ENCODE data around the gene TWIST1.

The TWIST1 gene

GRCh38 chr7:19117091-19117869 is at the start of gene TWIST1:
Gene TWIST1, minus strand, starts transcription at chr7:19117636. Its CDS starts 315 bp downstream, at chr7:19117321.
- H3K9me3 Mint-ChIP-seq, result no peaks in the 10 kb centered on the region
- H3K4me3 Mint-ChIP-seq, result no peak within 1 kb of the TSS
- H3K4me1 Mint-ChIP-seq, result peaks cover 4% of the 10 kb centered on the region
- no peak within 1 kb of the TSS for H3K27ac Mint-ChIP-seq
- H3K36me3 Mint-ChIP-seq, result no peaks in the 10 kb centered on the region
- H3K27me3 Mint-ChIP-seq, result peaks cover 33% of the 10 kb centered on the region

GRCh38 chr7:19161671-19162070 is 44.2 kb upstream of the TWIST1 start:
- Mint-ChIP-seq H3K27me3 (no peaks in the 10 kb centered on the region), H3K27ac (no peak overlapping the region), H3K4me3 (no peak overlapping the region), H3K4me1 (no peaks in the 10 kb centered on the region), H3K9me3 (peaks cover 5% of the 10 kb centered on the region), H3K36me3 (no peaks in the 10 kb centered on the region)

GRCh38 chr7:19146699-19147098 is 29.3 kb upstream of the TWIST1 start:
- Mint-ChIP-seq H3K4me3 (no peak overlapping the region), H3K4me1 (no peaks in the 10 kb centered on the region), H3K36me3 (peaks cover 2% of the 10 kb centered on the region), H3K9me3 (no peaks in the 10 kb centered on the region), H3K27me3 (peaks cover 28% of the 10 kb centered on the region), H3K27ac (no peak overlapping the region)

GRCh38 chr7:19145434-19146115 is 28.1 kb upstream of the TWIST1 start:
- Mint-ChIP-seq H3K27ac (no peak overlapping the region), H3K27me3 (peaks cover 28% of the 10 kb centered on the region), H3K4me1 (no peaks in the 10 kb centered on the region), H3K9me3 (no peaks in the 10 kb centered on the region), H3K36me3 (peaks cover 2% of the 10 kb centered on the region), H3K4me3 (no peak overlapping the region)

GRCh38 chr7:19144661-19145433 is 27.4 kb upstream of the TWIST1 start, which contains the start of gene FERD3L:
Gene FERD3L, minus strand, starts transcription at chr7:19145421. Its CDS starts 59 bp downstream, at chr7:19145362.
- peaks cover 28% of the 10 kb centered on the region for H3K27me3 Mint-ChIP-seq
- peaks cover 2% of the 10 kb centered on the region for H3K36me3 Mint-ChIP-seq
- H3K9me3 Mint-ChIP-seq, result no peaks in the 10 kb centered on the region
- H3K27ac Mint-ChIP-seq, result no peak within 1 kb of the TSS
- no peaks in the 10 kb centered on the region for H3K4me1 Mint-ChIP-seq
- no peak within 1 kb of the TSS for H3K4me3 Mint-ChIP-seq

GRCh38 chr7:19143881-19144574 is 26.6 kb upstream of the TWIST1 start:
- no peak overlapping the region for H3K27ac Mint-ChIP-seq

GRCh38 chr7:19139706-19140327 is 22.4 kb upstream of the TWIST1 start:
- peaks cover 15% of the 10 kb centered on the region for H3K27me3 Mint-ChIP-seq
- H3K9me3 Mint-ChIP-seq, result no peaks in the 10 kb centered on the region
- H3K27ac Mint-ChIP-seq, result no peak overlapping the region
- no peak overlapping the region for H3K4me3 Mint-ChIP-seq
- no peaks in the 10 kb centered on the region for H3K36me3 Mint-ChIP-seq
- H3K4me1 Mint-ChIP-seq, result no peaks in the 10 kb centered on the region

More at GRCh38 chr7:19143881-19144574, 26.6 kb upstream of the TWIST1 start:
- H3K9me3 Mint-ChIP-seq, result no peaks in the 10 kb centered on the region
- no peaks in the 10 kb centered on the region for H3K4me1 Mint-ChIP-seq
- H3K4me3 Mint-ChIP-seq, result no peak overlapping the region
- peaks cover 28% of the 10 kb centered on the region for H3K27me3 Mint-ChIP-seq
- H3K36me3 Mint-ChIP-seq, result peaks cover 2% of the 10 kb centered on the region

GRCh38 chr7:19133886-19134285 is 16.4 kb upstream of the TWIST1 start:
- H3K36me3 Mint-ChIP-seq, result no peaks in the 10 kb centered on the region
- no peak overlapping the region for H3K4me3 Mint-ChIP-seq
- no peaks in the 10 kb centered on the region for H3K4me1 Mint-ChIP-seq
- no peaks in the 10 kb centered on the region for H3K27me3 Mint-ChIP-seq
- no peaks in the 10 kb centered on the region for H3K9me3 Mint-ChIP-seq
- H3K27ac Mint-ChIP-seq, result no peak overlapping the region

- no peak overlapping the region for H3K4me3 Mint-ChIP-seq
- no peaks in the 10 kb centered on the region for H3K9me3 Mint-ChIP-seq
- no peaks in the 10 kb centered on the region for H3K27me3 Mint-ChIP-seq
- no peaks in the 10 kb centered on the region for H3K4me1 Mint-ChIP-seq
- no peak overlapping the region for H3K27ac Mint-ChIP-seq
- no peaks in the 10 kb centered on the region for H3K36me3 Mint-ChIP-seq
Observed at GRCh38 chr7:19133390-19133789, 16.0 kb upstream of the TWIST1 start.

- peaks cover 2% of the 10 kb centered on the region for H3K27me3 Mint-ChIP-seq
- no peaks in the 10 kb centered on the region for H3K4me1 Mint-ChIP-seq
- H3K36me3 Mint-ChIP-seq, result no peaks in the 10 kb centered on the region
- no peak overlapping the region for H3K27ac Mint-ChIP-seq
- no peaks in the 10 kb centered on the region for H3K9me3 Mint-ChIP-seq
- H3K4me3 Mint-ChIP-seq, result no peak overlapping the region
Observed at GRCh38 chr7:19128856-19129255, 11.4 kb upstream of the TWIST1 start.

- Mint-ChIP-seq H3K4me3 (no peak overlapping the region), H3K36me3 (no peaks in the 10 kb centered on the region), H3K27me3 (peaks cover 29% of the 10 kb centered on the region), H3K4me1 (no peaks in the 10 kb centered on the region), H3K9me3 (no peaks in the 10 kb centered on the region), H3K27ac (no peak overlapping the region)
Observed at GRCh38 chr7:19121977-19122588, 4.6 kb upstream of the TWIST1 start.

GRCh38 chr7:19119870-19120486 is 2.5 kb upstream of the TWIST1 start:
- peaks cover 30% of the 10 kb centered on the region for H3K27me3 Mint-ChIP-seq
- H3K36me3 Mint-ChIP-seq, result no peaks in the 10 kb centered on the region
- no peak overlapping the region for H3K4me3 Mint-ChIP-seq
- no peaks in the 10 kb centered on the region for H3K9me3 Mint-ChIP-seq
- H3K27ac Mint-ChIP-seq, result no peak overlapping the region
- peaks cover 4% of the 10 kb centered on the region for H3K4me1 Mint-ChIP-seq

GRCh38 chr7:19119372-19119771 is 1.9 kb upstream of the TWIST1 start:
- H3K27me3 Mint-ChIP-seq, result peaks cover 35% of the 10 kb centered on the region
- H3K27ac Mint-ChIP-seq, result no peak overlapping the region
- H3K4me1 Mint-ChIP-seq, result peaks cover 4% of the 10 kb centered on the region
- H3K36me3 Mint-ChIP-seq, result no peaks in the 10 kb centered on the region
- no peaks in the 10 kb centered on the region for H3K9me3 Mint-ChIP-seq
- no peak overlapping the region for H3K4me3 Mint-ChIP-seq

GRCh38 chr7:19118636-19119371 is 1.4 kb upstream of the TWIST1 start:
- H3K36me3 Mint-ChIP-seq, result no peaks in the 10 kb centered on the region
- H3K9me3 Mint-ChIP-seq, result no peaks in the 10 kb centered on the region
- no peak overlapping the region for H3K4me3 Mint-ChIP-seq
- H3K4me1 Mint-ChIP-seq, result peaks cover 4% of the 10 kb centered on the region
- peaks cover 36% of the 10 kb centered on the region for H3K27me3 Mint-ChIP-seq
- H3K27ac Mint-ChIP-seq, result no peak overlapping the region
